Suprapubic skin (tissue), 4 donors: ENCODE results near the gene JAKMIP3. TPM values are rescaled to one million over a fixed set of nuclear protein-coding genes. Genes with fewer than 3 reads are reported as not detected.
"Not testable (repeated sequence)": the region's sequence is repeated elsewhere in the genome, so short reads cannot be mapped to it uniquely, and the experiment has no call there.

Experiments
- DNase-seq, 2 donors: peaks; one replicate each; pipeline ENCODE4 v3.0.0-alpha.2; 2019; ENCODE audit warnings: low spot score in 2 of 2
- H3K27ac ChIP-seq: fragments of 200-600 bp; sonication (generic); one replicate; pipeline ENCODE4 v1.5.1; 2019
- H3K27me3 ChIP-seq: fragments of 200-600 bp; sonication (generic); one replicate; pipeline ENCODE4 v1.5.1; 2019
- H3K36me3 ChIP-seq: fragments of 200-600 bp; sonication (generic); one replicate; pipeline ENCODE4 v1.5.1; 2019
- H3K4me1 ChIP-seq: fragments of 200-600 bp; sonication (generic); one replicate; pipeline ENCODE4 v1.5.1; 2019
- H3K4me3 ChIP-seq: fragments of 200-600 bp; sonication (generic); one replicate; pipeline ENCODE4 v1.5.1; 2019; ENCODE audit warnings: mild to moderate bottlenecking
- H3K9me3 ChIP-seq: fragments of 200-600 bp; sonication (generic); one replicate; pipeline ENCODE4 v1.5.1; 2019
- EP300 ChIP-seq: sonication (generic); formaldehyde crosslinking; IDR thresholded peaks from one replicate; pipeline ENCODE4 v1.6.1; 2017; ENCODE audit warnings: antibody characterized with exemption
- POLR2A ChIP-seq, 2 donors: fragments of 450-650 bp; IDR thresholded peaks; one replicate each; pipeline ENCODE4 v1.6.1; 2017; ENCODE audit warnings: antibody characterized with exemption in 2 of 2, mild to moderate bottlenecking in 2 of 2, moderate library complexity in 2 of 2
- POLR2AphosphoS5 ChIP-seq, 3 donors: sonication (generic); formaldehyde crosslinking; IDR thresholded peaks; one replicate each; pipeline ENCODE4 v1.6.1; 2017; ENCODE audit warnings: antibody characterized with exemption in 3 of 3
- WGBS: methylation state at CpG from one replicate; pipeline ENCODE4 v1.1.5; 2018; 5-methylcytosine and 5-hydroxymethylcytosine counted together
- total RNA-seq, 4 donors: library from RNA; depleted of rRNA; stranded (reverse); fragments of >200 nt; gene quantifications; one replicate each; pipeline ENCODE4 v1.1.0, GENCODE V29; 2016
- TF ChIP-seq, protein P1 (sequence below), 2 donors: fragments of 200-600 bp in 1 of 2; fragments of 450-650 bp in 1 of 2; sonication (generic) in 1 of 2; IDR thresholded peaks; one replicate each; pipeline ENCODE4 v1.5.1; 2016 to 2019; ENCODE audit warnings: antibody characterized with exemption in 2 of 2, mild to moderate bottlenecking in 1 of 2, moderate library complexity in 1 of 2

The JAKMIP3 gene
- total RNA-seq, 4 donors from 2014 or later: 0.15 to 2.4 (median 0.51) TPM

GRCh38 chr10:132076578-132077081, 10.9 kb downstream of the JAKMIP3 start:
- Histone ChIP-seq H3K4me1 (no peaks in the 10 kb centered on the region), H3K36me3 (no peaks in the 10 kb centered on the region), H3K27me3 (no peaks in the 10 kb centered on the region), H3K4me3 (no peak overlapping the region), H3K9me3 (no peaks in the 10 kb centered on the region), H3K27ac (no peak overlapping the region)
- WGBS: 85% methylated on average over 10 of the region's 19 CpGs
- peak; percentile 41 to 75 for DNase-seq
- TF ChIP-seq POLR2AphosphoS5 (IDR thresholded peaks at IDR 0.05) (no peak), EP300 (no peak), POLR2A (IDR thresholded peaks at IDR 0.05) (no peak)
- TF ChIP-seq, protein P1, sequence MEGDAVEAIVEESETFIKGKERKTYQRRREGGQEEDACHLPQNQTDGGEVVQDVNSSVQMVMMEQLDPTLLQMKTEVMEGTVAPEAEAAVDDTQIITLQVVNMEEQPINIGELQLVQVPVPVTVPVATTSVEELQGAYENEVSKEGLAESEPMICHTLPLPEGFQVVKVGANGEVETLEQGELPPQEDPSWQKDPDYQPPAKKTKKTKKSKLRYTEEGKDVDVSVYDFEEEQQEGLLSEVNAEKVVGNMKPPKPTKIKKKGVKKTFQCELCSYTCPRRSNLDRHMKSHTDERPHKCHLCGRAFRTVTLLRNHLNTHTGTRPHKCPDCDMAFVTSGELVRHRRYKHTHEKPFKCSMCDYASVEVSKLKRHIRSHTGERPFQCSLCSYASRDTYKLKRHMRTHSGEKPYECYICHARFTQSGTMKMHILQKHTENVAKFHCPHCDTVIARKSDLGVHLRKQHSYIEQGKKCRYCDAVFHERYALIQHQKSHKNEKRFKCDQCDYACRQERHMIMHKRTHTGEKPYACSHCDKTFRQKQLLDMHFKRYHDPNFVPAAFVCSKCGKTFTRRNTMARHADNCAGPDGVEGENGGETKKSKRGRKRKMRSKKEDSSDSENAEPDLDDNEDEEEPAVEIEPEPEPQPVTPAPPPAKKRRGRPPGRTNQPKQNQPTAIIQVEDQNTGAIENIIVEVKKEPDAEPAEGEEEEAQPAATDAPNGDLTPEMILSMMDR (IDR thresholded peaks at IDR 0.05): no peak

- 67% methylated on average over 9 of the region's 9 CpGs for WGBS
- TF ChIP-seq POLR2A (IDR thresholded peaks at IDR 0.05) (no peak), EP300 (no peak), POLR2AphosphoS5 (IDR thresholded peaks at IDR 0.05) (no peak)
- TF ChIP-seq, protein P1 (IDR thresholded peaks at IDR 0.05): no peak
- H3K9me3 ChIP-seq: no peaks in the 10 kb centered on the region
- DNase-seq: no peak
- H3K27ac ChIP-seq: no peak overlapping the region
- H3K27me3 ChIP-seq: no peaks in the 10 kb centered on the region
- H3K36me3 ChIP-seq: no peaks in the 10 kb centered on the region
- H3K4me1 ChIP-seq: no peaks in the 10 kb centered on the region
- H3K4me3 ChIP-seq: no peak overlapping the region
Observed at GRCh38 chr10:132077091-132077490, 11.3 kb downstream of the JAKMIP3 start.

DNA sequence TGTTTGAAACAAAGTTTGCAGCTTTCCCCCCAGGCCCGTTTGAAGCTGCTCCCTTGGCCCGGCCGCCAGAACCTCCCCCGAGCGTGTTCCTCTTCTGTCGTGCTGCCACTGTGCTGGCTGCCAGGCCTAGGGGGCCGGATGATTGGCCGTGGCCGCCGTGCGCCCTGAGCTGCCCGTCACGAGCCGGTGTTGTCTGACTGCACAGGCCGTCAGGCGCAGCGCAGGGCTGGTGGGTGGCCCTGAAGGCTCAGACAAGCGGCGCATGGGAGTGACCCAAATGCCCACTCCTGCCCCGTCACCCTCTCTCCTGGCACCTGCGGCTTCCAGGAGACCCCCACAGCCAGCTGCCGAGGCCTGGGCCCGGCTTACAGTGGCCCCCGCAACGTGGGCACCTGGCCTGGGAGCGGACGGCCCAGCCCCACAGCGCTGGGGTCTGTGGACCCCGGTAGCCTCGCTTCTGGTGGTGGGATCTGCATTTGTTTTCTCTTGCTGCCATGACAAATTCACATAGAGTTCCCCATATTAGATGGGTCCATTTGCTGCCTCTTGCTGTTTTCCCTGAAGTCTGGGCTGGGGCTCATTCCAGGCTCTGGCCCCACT, 13.1 kb downstream of the JAKMIP3 start:
- TF ChIP-seq POLR2A (IDR thresholded peaks at IDR 0.05) (no peak), POLR2AphosphoS5 (IDR thresholded peaks at IDR 0.05) (no peak), EP300 (no peak)
- TF ChIP-seq, protein P1 (IDR thresholded peaks at IDR 0.05): no peak
- peak; percentile 36 to 50 for DNase-seq
- H3K36me3 ChIP-seq: no peaks in the 10 kb centered on the region
- WGBS: 77% methylated on average over 17 of the region's 30 CpGs
- H3K4me3 ChIP-seq: no peak overlapping the region
- H3K27me3 ChIP-seq: no peaks in the 10 kb centered on the region
- no peaks in the 10 kb centered on the region for H3K4me1 ChIP-seq
- H3K27ac ChIP-seq: no peak overlapping the region
- H3K9me3 ChIP-seq: peaks cover 6% of the 10 kb centered on the region

DNA sequence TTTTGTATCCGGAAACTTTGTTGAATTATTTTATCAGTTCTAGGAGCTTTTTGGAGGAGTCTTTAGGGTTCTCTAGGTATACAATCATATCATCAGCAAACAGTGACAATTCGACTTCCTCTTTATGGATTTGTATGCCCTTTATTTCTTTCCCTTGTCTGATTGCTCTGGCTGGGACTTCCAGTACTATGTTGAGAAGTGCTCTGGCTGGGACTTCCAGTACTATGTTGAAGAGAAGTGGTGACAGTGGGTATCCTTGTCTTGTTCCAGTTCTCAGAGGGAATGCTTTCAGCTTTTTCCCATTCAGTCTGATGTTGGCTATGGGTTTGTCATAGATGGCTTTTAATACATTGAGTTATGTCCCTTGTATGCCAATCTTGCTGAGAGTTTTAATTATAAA, 18.6 kb downstream of the JAKMIP3 start:
- H3K27ac ChIP-seq, H3K4me1 ChIP-seq, H3K27me3 ChIP-seq, H3K36me3 ChIP-seq, DNase-seq, H3K4me3 ChIP-seq: not testable (repeated sequence)
- whole genome bisulfite sequencing: 90% methylated on average over 2 of the region's 2 CpGs
- peaks cover 11% of the 10 kb centered on the region for H3K9me3 ChIP-seq

DNA sequence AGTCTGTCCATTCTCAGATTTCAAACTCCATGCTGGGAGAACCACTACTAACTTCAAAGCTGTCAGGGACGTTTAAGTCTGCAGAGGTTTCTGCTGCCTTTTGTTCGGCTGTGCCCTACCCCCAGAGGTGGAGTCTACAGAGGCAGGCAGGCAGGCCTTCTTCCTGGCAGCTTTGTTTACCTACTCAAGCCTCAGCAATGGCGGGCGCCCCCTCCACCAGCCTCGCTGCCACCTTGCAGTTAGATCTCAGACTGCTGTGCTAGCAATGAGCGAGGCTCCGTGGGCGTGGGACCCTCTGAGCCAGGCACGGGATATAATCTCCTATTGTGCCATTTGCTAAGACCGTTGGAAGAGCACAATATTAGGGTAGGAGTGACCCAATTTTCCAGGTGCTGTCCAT, 27.5 kb downstream of the JAKMIP3 start:
- H3K27ac ChIP-seq, H3K9me3 ChIP-seq, H3K4me3 ChIP-seq, H3K36me3 ChIP-seq, H3K27me3 ChIP-seq, H3K4me1 ChIP-seq: not testable (repeated sequence)
- DNase-seq: peak in 1 of 2 donors; percentile 71
- WGBS: 86% methylated on average over 8 of the region's 10 CpGs

- 79% methylated on average over 6 of the region's 9 CpGs for WGBS
- DNase-seq: no peak
- peaks cover 3% of the 10 kb centered on the region for H3K27me3 ChIP-seq
- H3K4me1 ChIP-seq: no peaks in the 10 kb centered on the region
- no peak for TF ChIP-seq POLR2AphosphoS5 (IDR thresholded peaks at IDR 0.05)
- TF ChIP-seq, protein P1 (IDR thresholded peaks at IDR 0.05): no peak
- TF ChIP-seq EP300: no peak
- no peak for TF ChIP-seq POLR2A (IDR thresholded peaks at IDR 0.05)
- no peak overlapping the region for H3K27ac ChIP-seq
- no peak overlapping the region for H3K4me3 ChIP-seq
- no peaks in the 10 kb centered on the region for H3K9me3 ChIP-seq
- no peaks in the 10 kb centered on the region for H3K36me3 ChIP-seq
Observed at GRCh38 chr10:132094581-132095234, 29.0 kb downstream of the JAKMIP3 start.
